H1 (cell line): Measurements from ENCODE around the gene ZNF584.

Experiments used
- POLR2AphosphoS5 ChIP-seq: IDR thresholded peaks from 2 replicates; pipeline ENCODE4 v1.6.1; 2011; ENCODE audit warnings: low read depth, low read length
- SIN3A ChIP-seq, 2 experiments: IDR thresholded peaks in 1 of 2; conservative IDR thresholded peaks in 1 of 2; 2 replicates each; pipeline ENCODE4 v1.6.1; 2011 to 2012; ENCODE audit warnings: low read length in 2 of 2, improper control_type of control experiment in 1 of 2, low read depth in 1 of 2, mild to moderate bottlenecking in 1 of 2

DNA sequence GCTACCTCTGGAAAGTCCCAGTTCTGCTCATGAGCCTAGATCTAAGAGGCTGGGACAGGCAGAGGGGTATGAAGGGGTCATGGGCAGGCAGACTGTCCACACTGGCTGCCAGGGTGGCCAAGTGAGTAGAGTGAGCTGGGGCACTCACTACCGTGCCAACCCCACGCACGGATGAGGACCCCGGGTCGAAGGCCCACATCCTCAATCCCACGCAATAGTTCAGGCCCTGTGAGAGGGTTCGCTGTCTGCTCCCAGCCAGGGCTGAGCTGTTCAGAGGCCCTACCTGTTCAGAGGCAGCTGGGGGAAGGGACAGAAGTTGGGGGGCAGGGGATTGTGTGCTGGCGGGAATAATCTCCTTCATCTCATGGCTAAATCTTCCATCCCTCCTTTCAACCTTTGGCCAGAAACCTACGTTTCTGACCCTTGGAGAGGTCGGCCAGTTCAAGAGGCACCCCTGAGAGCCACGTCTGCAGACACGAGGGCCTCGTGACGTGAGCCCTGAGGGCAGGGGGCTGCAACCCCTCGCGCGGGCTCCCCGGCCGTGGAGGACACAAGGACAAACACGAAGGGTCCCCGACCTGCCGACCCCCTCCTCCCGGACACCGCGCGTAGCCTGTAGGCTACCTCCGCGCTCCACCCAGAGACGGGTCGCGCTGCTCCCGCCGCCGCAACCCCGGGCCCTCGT, 22.4 kb upstream of the ZNF584 start:
- TF ChIP-seq POLR2AphosphoS5, result no peak; the same call in 1 of the 2 replicates
- TF ChIP-seq SIN3A (conservative IDR thresholded peaks at IDR 0.05 in 1 of 2, IDR thresholded peaks at IDR 0.05 in 1 of 2; ENCODE audit: low read depth in 1 of 2, low read length in 2 of 2), result no peak
